ENCODE measurements around the gene SMOC2.

DNA sequence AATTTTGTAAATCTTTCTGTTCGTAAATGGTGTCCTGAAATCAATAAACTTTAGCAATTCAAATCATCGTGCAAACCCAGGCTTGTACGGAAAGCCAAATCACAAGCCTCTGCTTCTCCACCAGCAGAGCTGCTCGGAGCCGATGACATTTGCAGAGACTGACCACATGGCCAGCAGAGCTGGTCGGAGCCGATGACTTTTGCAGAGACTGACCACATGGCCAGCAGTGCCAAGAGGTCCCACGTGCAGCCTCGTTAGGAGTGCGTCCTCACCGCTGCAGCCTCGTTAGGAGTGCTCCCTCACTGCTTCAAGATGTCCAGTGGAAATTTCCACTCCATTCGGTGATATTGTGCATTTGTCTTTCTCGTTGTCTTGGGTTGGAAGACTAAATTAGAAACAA lies 28.5 kb downstream of the SMOC2 start:
- TF ChIP-seq SP1 (IDR thresholded peaks at IDR 0.05; ENCODE audit: low read depth) (no peak), POLR2A (IDR thresholded peaks at IDR 0.05; ENCODE audit: borderline replicate concordance, extremely low read depth, insufficient read depth, insufficient read length) (no peak), EZH2phosphoT487 (IDR thresholded peaks at IDR 0.05; ENCODE audit: borderline replicate concordance) (no peak), YY1 (IDR thresholded peaks at IDR 0.05; ENCODE audit: extremely low read depth, insufficient replicate concordance, low read depth, low read length) (no peak), ZNF274 (IDR thresholded peaks at IDR 0.05; ENCODE audit: low read depth, low read length) (no peak), CTCF (IDR thresholded peaks at IDR 0.05 in 2 of 3, conservative IDR thresholded peaks at IDR 0.05 in 1 of 3; ENCODE audit: borderline replicate concordance in 1 of 3, insufficient read depth in 1 of 3, low read depth in 2 of 3, low read length in 2 of 3) (no peak), ELF1 (IDR thresholded peaks at IDR 0.05; ENCODE audit: borderline replicate concordance, low read depth) (no peak), CBX3 (IDR thresholded peaks at IDR 0.05; ENCODE audit: low read depth) (no peak), EGR1 (IDR thresholded peaks at IDR 0.05; ENCODE audit: low read depth) (no peak), SRF (IDR thresholded peaks at IDR 0.05; ENCODE audit: low read depth) (no peak), POLR2AphosphoS5 (IDR thresholded peaks at IDR 0.05; ENCODE audit: low read depth, low read length) (no peak), SIN3A (IDR thresholded peaks at IDR 0.05; ENCODE audit: low read depth) (no peak)
- TF ChIP-seq, protein P1, sequence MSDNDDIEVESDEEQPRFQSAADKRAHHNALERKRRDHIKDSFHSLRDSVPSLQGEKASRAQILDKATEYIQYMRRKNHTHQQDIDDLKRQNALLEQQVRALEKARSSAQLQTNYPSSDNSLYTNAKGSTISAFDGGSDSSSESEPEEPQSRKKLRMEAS (IDR thresholded peaks at IDR 0.05), result no peak
